HepG2 (cell line): Measurements from ENCODE around the gene ITGA7. TPM values are rescaled to one million over a fixed set of nuclear protein-coding genes. Genes with fewer than 3 reads are reported as not detected.

Source experiments
- ATAC-seq: fragments of 200-7000 bp; cut with Tn5 transposase; 3 replicates; pipeline ENCODE4 v1.9.1; 2020; ENCODE audit warnings: mild to moderate bottlenecking, moderate library complexity
- BruUV-seq: library from RNA; stranded (reverse); fragments of 400-500 nt; replicated peaks from 2 replicates; lab custom pipeline; 2021; lab: Mats Ljungman, UMichigan
- CTCF ChIA-PET: fragments of 300-600 bp; formaldehyde crosslinking; extraction: SDS; loops from one replicate; lab custom pipeline; 2021; ENCODE audit warnings: low total read pairs, inconsistent platforms, low intra/inter-chr PET ratio; lab: Yijun Ruan, JAX
- POLR2A ChIA-PET: fragments of 350-600 bp; sonication (Branson Sonifier 250); formaldehyde crosslinking; loops from one replicate; lab custom pipeline; 2020; ENCODE audit warnings: antibody characterized with exemption, inconsistent platforms; lab: Yijun Ruan, JAX
- DNase-seq: peaks from one replicate; pipeline ENCODE4 v3.0.0-alpha.2; 2015; ENCODE audit warnings: low spot score
- FAIRE-seq: peaks from 3 replicates; lab custom pipeline; 2011; peaks lifted over from hg19 to GRCh38; lab: Jason Lieb, UNC
- H2AFZ ChIP-seq: one replicate; pipeline ENCODE4 v1.6.1; 2011; ENCODE audit warnings: low read length, inconsistent platforms
- H3K27ac ChIP-seq: fragments of 300-600 bp; 3 replicates; pipeline ENCODE4 v1.8.0; 2011; ENCODE audit warnings: mixed run types, mild to moderate bottlenecking, mixed read lengths, low read length, inconsistent platforms; ENCODE audit not compliant: insufficient read depth; ENCODE audit errors: extremely low read length
- H3K27me3 ChIP-seq, 2 experiments: fragments of 200-600 bp in 1 of 2; 2 replicates in 1 of 2; 3 replicates in 1 of 2; pipeline versions ENCODE4 v1.6.0 to v1.8.0; 2011; ENCODE audit warnings: low read length in 2 of 2, mild to moderate bottlenecking in 2 of 2, moderate library complexity in 2 of 2, inconsistent platforms in 1 of 2; ENCODE audit not compliant: insufficient read depth in 2 of 2, control insufficient read depth in 1 of 2
- H3K36me3 ChIP-seq, 2 experiments: fragments of 200-600 bp in 1 of 2; replicated peaks in 1 of 2; 2 replicates in 1 of 2; 3 replicates in 1 of 2; pipeline versions ENCODE4 v1.5.1 to v1.8.0; 2011; ENCODE audit warnings: low read length in 2 of 2, inconsistent platforms in 1 of 2; ENCODE audit not compliant: insufficient read depth in 2 of 2, control insufficient read depth in 1 of 2
- H3K4me1 ChIP-seq: 2 replicates; pipeline ENCODE4 v1.5.1; 2012; ENCODE audit warnings: low read length, inconsistent platforms; ENCODE audit not compliant: insufficient read depth
- H3K4me2 ChIP-seq: 2 replicates; pipeline ENCODE4 v1.6.0; 2011; ENCODE audit warnings: low read depth, low read length, inconsistent platforms
- H3K4me3 ChIP-seq, 3 experiments: fragments of 200-600 bp in 1 of 3; sonication (generic), shearing (Covaris generic) in 1 of 3; replicated peaks in 1 of 3; 2 replicates each; pipeline ENCODE4 v1.5.1; 2011 to 2016; ENCODE audit warnings: low read length in 3 of 3, inconsistent platforms in 2 of 3, low read depth in 2 of 3, mild to moderate bottlenecking in 2 of 3, control low read depth in 1 of 3, mixed read lengths in 1 of 3; ENCODE audit not compliant: insufficient read depth in 1 of 3
- H3K79me2 ChIP-seq: one replicate; pipeline ENCODE4 v1.6.1; 2011; ENCODE audit warnings: low read length, inconsistent platforms; ENCODE audit not compliant: insufficient read depth
- H3K9ac ChIP-seq: 2 replicates; pipeline ENCODE4 v1.6.0; 2011; ENCODE audit warnings: mild to moderate bottlenecking, low read depth, low read length, inconsistent platforms; ENCODE audit not compliant: insufficient read depth
- H3K9me3 ChIP-seq: 2 replicates; pipeline ENCODE4 v1.5.1; 2012; ENCODE audit warnings: mild to moderate bottlenecking, low read length
- H4K20me1 ChIP-seq: 2 replicates; pipeline ENCODE4 v1.6.0; 2011; ENCODE audit warnings: inconsistent platforms, mild to moderate bottlenecking, low read length, moderate library complexity; ENCODE audit not compliant: insufficient read depth
- CENPX ChIP-seq: sonication (generic); formaldehyde crosslinking; IDR thresholded peaks from 2 replicates; pipeline ENCODE4 v1.9.0; 2021; ENCODE audit warnings: mild to moderate bottlenecking, missing genetic modification reagents, moderate library complexity
- CTCF ChIP-seq: sonication (generic); formaldehyde crosslinking; IDR thresholded peaks from 2 replicates; pipeline ENCODE4 v1.5.0; 2020; ENCODE audit warnings: mild to moderate bottlenecking, missing genetic modification reagents, moderate library complexity
- FOSL1 ChIP-seq: sonication (generic); formaldehyde crosslinking; IDR thresholded peaks from 2 replicates; pipeline ENCODE4 v1.9.0; 2021; ENCODE audit warnings: missing genetic modification reagents, borderline replicate concordance
- HMGA1 ChIP-seq: sonication (generic); formaldehyde crosslinking; conservative IDR thresholded peaks from 2 replicates; pipeline ENCODE4 v1.4.0; 2020; ENCODE audit warnings: missing genetic modification reagents
- HNRNPK ChIP-seq: fragments of 200-400 bp; formaldehyde crosslinking; IDR thresholded peaks from 2 replicates; pipeline ENCODE4 v1.6.1; 2018; ENCODE audit warnings: low read length, low read depth, moderate library complexity, mild to moderate bottlenecking; ENCODE audit not compliant: poor library complexity, severe bottlenecking
- MAZ ChIP-seq, 2 experiments: sonication (generic) in 1 of 2; formaldehyde crosslinking in 1 of 2; IDR thresholded peaks; 2 replicates each; pipeline versions ENCODE4 v1.5.0 to v1.6.1; 2012 to 2020; ENCODE audit warnings: low read depth in 2 of 2, mild to moderate bottlenecking in 2 of 2, borderline replicate concordance in 1 of 2, improper control_type of control experiment in 1 of 2, low read length in 1 of 2, missing genetic modification reagents in 1 of 2, moderate library complexity in 1 of 2
- MLXIP ChIP-seq: sonication (generic); formaldehyde crosslinking; IDR thresholded peaks from 2 replicates; pipeline ENCODE4 v1.9.0; 2021; ENCODE audit warnings: missing genetic modification reagents, borderline replicate concordance
- PRDM4 ChIP-seq: sonication (generic); formaldehyde crosslinking; IDR thresholded peaks from 2 replicates; pipeline ENCODE4 v1.9.0; 2021; ENCODE audit warnings: missing genetic modification reagents, borderline replicate concordance
- SUZ12 ChIP-seq: fragments of 150-350 bp; IDR thresholded peaks from 2 replicates; pipeline ENCODE4 v1.6.1; 2014; ENCODE audit warnings: low read depth, low read length
- ZNF136 ChIP-seq: sonication (generic); formaldehyde crosslinking; IDR thresholded peaks from 2 replicates; pipeline ENCODE4 v1.8.1; 2022; ENCODE audit warnings: low read depth, mild to moderate bottlenecking, moderate library complexity, missing genetic modification reagents
- ZNF337 ChIP-seq: sonication (generic); formaldehyde crosslinking; IDR thresholded peaks from 2 replicates; pipeline ENCODE4 v1.5.1; 2020; ENCODE audit warnings: missing genetic modification reagents, low read depth, mild to moderate bottlenecking, borderline replicate concordance
- WGBS: methylation state at CpG from one replicate; pipeline ENCODE4 v1.1.6; 2017; ENCODE audit warnings: low lambda C conversion rate; 5-methylcytosine and 5-hydroxymethylcytosine counted together
- in situ Hi-C: cut with HindIII; loops from 2 replicates; pipeline ENCODE4 v1.10.0; 2017; ENCODE audit warnings: low pct_unique_long_range_greater_than_20kb; ENCODE audit not compliant: extremely low pct_ligation_motif_present
- intact Hi-C: fragments of 100-400 bp; cut with micrococcal nuclease; formaldehyde crosslinking; loops from one replicate; pipeline ENCODE4 v1.10.0; 2022; ENCODE audit not compliant: unreplicated experiment
- polyA plus RNA-seq, 8 experiments: library from polyadenylated mRNA; depleted of rRNA in 3 of 8; stranded (reverse) in 7 of 8; unstranded in 1 of 8; fragments of >200 nt; fragmentation: Illumina TruSeq in 4 of 8; extraction: Trizol in 4 of 8; gene quantifications; 2 replicates each; pipeline versions ENCODE4 v1.2.1 to v1.2.3, GENCODE V29; 2011 to 2016; ENCODE audit warnings: low read depth in 4 of 8, missing spikeins in 1 of 8, mixed read lengths in 1 of 8; ENCODE audit not compliant: insufficient read depth in 1 of 8
- total RNA-seq, 5 experiments: library from RNA; depleted of rRNA; stranded (reverse); fragments of >200 nt; fragmentation: Illumina TruSeq; extraction: Trizol; gene quantifications; 2 replicates each; pipeline ENCODE4 v1.2.3, GENCODE V29; 2016; ENCODE audit warnings: low read depth in 1 of 5

ITGA7 gene
- total and polyA plus RNA-seq, 2 of the 13 experiments (the other 11 are each of a cell fraction or from before 2014, with no cell fraction given): 0.65 to 0.75 TPM

- TF ChIP-seq PRDM4 (CRISPR knock-in tag) (no peak), MLXIP (CRISPR knock-in tag) (no peak), HMGA1 (no peak)
These were observed 38.6 kb upstream of the ITGA7 start (continued) for GRCh38 chr12:55746174-55746912.

GRCh38 chr12:55745361-55746173 lies 37.9 kb upstream of the ITGA7 start:
- no peaks in the 10 kb centered on the region for H3K36me3 ChIP-seq
- no peak overlapping the region for H2AFZ ChIP-seq
- no peaks in the 10 kb centered on the region for H3K9me3 ChIP-seq
- DNase-seq (peak; percentile 36), ATAC-seq (peak; percentile 55), FAIRE-seq (no peak)
- H3K4me3 ChIP-seq: peak overlapping the region in 2 of 3 experiments; percentile 15 to 57; a peak in 2 of 6 replicates
- no peaks in the 10 kb centered on the region for H3K79me2 ChIP-seq
- peaks cover 39% of the 10 kb centered on the region for H3K4me1 ChIP-seq
- CTCF ChIA-PET: no interaction called here
- BruUV-seq: no TSS peak
- WGBS: 12% methylated on average over 11 of the region's 13 CpGs
- peaks cover 0 to 12% of the 10 kb centered on the region in 2 experiments; a peak in 2 of 5 replicates for H3K27me3 ChIP-seq
- H3K27ac ChIP-seq: no peak overlapping the region
- H3K9ac ChIP-seq: no peak overlapping the region
- POLR2A ChIA-PET: interaction anchor here (0.9 to 3.0 kb wide), 2 partner anchors 25 to 84 kb away, joined by 3 to 15 read pairs; partner anchors contain the start of genes DNAJC14 and RDH5
- H3K4me2 ChIP-seq: peak overlapping the region; percentile 98
- no peaks in the 10 kb centered on the region for H4K20me1 ChIP-seq
- in situ Hi-C loops: no loop called here
- intact Hi-C loops: no loop called here
- TF ChIP-seq HNRNPK: peak; percentile 10
- no peak for TF ChIP-seq SUZ12
- no peak for TF ChIP-seq ZNF136 (CRISPR knock-in tag)
- peak; percentile 21; the same call in 1 of the 2 replicates for TF ChIP-seq CTCF (CRISPR knock-in tag)
- no peak for TF ChIP-seq ZNF337 (CRISPR knock-in tag)
- no peak for TF ChIP-seq MAZ (IDR thresholded peaks at IDR 0.05; ENCODE audit: borderline replicate concordance, low read depth, low read length)
- 0 out of 2 replicates have a peak, but pooled peaks have one; percentile 22 for TF ChIP-seq MAZ (CRISPR knock-in tag; IDR thresholded peaks at IDR 0.05; ENCODE audit: low read depth)
- TF ChIP-seq CENPX (CRISPR knock-in tag): no peak
- TF ChIP-seq FOSL1 (CRISPR knock-in tag): no peak
